ENCODE results near the gene HBD. TPM values are rescaled to one million over a fixed set of nuclear protein-coding genes. Genes with fewer than 3 reads are reported as not detected.
A peak's percentile ranks its signal among the peaks of the same experiment; 100 is the strongest.

Gene HBD
- 1 to 10 TPM in 1 of 2 donors, not detected in 1; 1.6 TPM for total RNA-seq

DNA sequence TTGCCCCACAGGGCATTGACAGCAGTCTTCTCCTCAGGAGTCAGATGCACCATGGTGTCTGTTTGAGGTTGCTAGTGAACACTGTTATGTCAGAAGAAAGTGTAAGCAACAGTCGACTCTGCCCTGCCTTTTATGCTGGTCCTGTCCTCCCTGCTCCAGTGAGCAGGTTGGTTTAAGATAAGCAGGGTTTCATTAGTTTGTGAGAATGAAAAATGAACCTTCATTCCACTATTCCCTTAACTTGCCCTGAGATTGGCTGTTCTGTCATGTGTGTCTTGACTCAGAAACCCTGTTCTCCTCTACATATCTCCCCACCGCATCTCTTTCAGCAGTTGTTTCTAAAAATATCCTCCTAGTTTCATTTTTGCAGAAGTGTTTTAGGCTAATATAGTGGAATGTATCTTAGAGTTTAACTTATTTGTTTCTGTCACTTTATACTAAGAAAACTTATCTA, at the start of gene HBD:
HBD (minus strand) TSS at position 103 of the 454 bp plus-strand sequence; CDS start at position 53, 50 bp downstream.
- Mint-ChIP-seq H3K27ac (no peak within 1 kb of the TSS), H3K9me3 (no peaks in the 10 kb centered on the region), H3K36me3 (no peaks in the 10 kb centered on the region)
- DNase-seq (ENCODE audit: low spot score in 2 of 2) (no peak), ATAC-seq (no peak)

DNA sequence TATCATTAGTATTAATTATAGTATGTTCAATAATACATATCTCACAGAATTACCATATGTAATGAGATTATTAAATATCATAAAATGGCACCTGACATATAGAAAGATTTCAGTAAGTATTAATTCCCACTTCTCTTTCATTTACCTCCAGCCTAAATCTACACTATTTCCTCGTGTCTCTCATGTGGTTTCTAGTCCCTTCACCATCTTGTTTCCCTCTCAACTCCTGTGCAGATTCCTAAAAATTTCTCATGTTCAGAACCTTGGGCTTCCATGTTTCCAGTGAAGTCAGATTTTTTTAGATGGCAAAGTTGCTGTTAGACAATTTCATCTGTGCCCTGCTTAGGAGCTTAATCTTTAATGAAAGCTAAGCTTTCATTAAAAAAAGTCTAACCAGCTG, 49.6 kb upstream of the HBD start:
- H3K36me3 Mint-ChIP-seq, result no peaks in the 10 kb centered on the region
- DNase-seq (ENCODE audit: low spot score in 2 of 2) (no peak), ATAC-seq (no peak)
- no peak overlapping the region for H3K27ac Mint-ChIP-seq
- no peaks in the 10 kb centered on the region for H3K9me3 Mint-ChIP-seq

GRCh38 chr11:5283086-5283485, 48.8 kb upstream of the HBD start:
- Mint-ChIP-seq H3K36me3 (no peaks in the 10 kb centered on the region), H3K27ac (no peak overlapping the region), H3K9me3 (no peaks in the 10 kb centered on the region)
- DNase-seq (ENCODE audit: low spot score in 2 of 2) (no peak), ATAC-seq (no peak)

DNA sequence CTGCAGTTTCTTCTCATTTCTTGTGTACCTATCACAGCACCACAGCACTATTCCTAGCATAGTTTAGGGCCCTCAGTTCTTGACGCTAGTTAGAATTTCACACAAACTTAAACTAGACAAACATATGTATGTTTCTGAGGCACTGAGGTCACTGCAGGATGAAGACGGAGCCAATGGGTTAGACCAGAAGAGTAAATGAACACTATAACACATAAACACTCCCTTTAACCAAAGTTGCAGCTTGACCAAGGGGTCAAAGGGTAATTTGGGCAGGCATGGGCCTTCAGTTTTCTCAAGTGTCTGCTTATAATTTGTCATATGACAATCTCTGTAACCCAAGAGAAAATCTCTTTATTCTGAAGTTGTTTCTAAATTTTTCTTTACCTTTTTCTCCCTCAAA, 48.3 kb upstream of the HBD start:
- DNase-seq (ENCODE audit: low spot score in 2 of 2) (no peak), ATAC-seq (no peak)
- no peaks in the 10 kb centered on the region for H3K9me3 Mint-ChIP-seq
- H3K27ac Mint-ChIP-seq, result no peak overlapping the region
- no peaks in the 10 kb centered on the region for H3K36me3 Mint-ChIP-seq

GRCh38 chr11:5281596-5281995, 47.3 kb upstream of the HBD start:
- H3K9me3 Mint-ChIP-seq, result no peaks in the 10 kb centered on the region
- DNase-seq (ENCODE audit: low spot score in 2 of 2) (no peak), ATAC-seq (no peak)
- H3K27ac Mint-ChIP-seq, result no peak overlapping the region
- H3K36me3 Mint-ChIP-seq, result no peaks in the 10 kb centered on the region

DNA sequence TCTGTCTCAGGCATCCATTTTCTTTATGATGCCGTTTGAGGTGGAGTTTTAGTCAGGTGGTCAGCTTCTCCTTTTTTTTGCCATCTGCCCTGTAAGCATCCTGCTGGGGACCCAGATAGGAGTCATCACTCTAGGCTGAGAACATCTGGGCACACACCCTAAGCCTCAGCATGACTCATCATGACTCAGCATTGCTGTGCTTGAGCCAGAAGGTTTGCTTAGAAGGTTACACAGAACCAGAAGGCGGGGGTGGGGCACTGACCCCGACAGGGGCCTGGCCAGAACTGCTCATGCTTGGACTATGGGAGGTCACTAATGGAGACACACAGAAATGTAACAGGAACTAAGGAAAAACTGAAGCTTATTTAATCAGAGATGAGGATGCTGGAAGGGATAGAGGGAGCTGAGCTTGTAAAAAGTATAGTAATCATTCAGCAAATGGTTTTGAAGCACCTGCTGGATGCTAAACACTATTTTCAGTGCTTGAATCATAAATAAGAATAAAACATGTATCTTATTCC, 46.4 kb upstream of the HBD start:
- no peaks in the 10 kb centered on the region for H3K9me3 Mint-ChIP-seq
- no peak for DNase-seq (ENCODE audit: low spot score in 2 of 2)
- no peak overlapping the region for H3K27ac Mint-ChIP-seq
- H3K36me3 Mint-ChIP-seq, result no peaks in the 10 kb centered on the region
- ATAC-seq, result peak; percentile 63 to 77

DNA sequence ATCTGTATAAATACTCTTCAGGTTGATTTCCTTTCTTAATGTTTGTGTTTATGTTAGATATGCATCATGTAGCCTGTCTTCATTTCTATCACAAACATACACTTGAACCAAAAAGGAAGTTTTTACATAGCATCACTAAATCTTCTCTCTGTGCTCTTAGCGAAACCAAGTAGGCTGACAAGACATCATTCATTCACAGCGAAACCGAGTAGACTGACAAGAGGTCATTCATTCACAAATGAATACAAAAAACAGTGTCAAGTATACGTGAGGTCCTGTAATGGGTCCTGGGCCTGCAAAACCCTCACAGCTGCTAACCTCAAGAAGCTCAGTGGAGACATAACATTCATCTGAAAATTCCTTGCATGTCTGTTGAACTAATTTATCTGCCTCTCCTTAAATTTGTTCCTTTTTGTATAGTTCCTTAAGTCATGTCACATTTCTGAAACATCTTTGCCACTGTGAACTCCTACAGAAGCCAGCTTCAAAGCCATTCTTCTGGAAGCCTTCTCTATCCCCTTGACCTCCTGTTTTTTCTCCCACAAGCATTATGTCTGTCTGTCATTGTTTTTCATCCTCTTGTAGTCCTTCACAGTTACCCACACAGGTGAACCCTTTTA, 45.3 kb upstream of the HBD start:
- no peak overlapping the region for H3K27ac Mint-ChIP-seq
- DNase-seq (ENCODE audit: low spot score in 2 of 2) (no peak), ATAC-seq (no peak)
- no peaks in the 10 kb centered on the region for H3K9me3 Mint-ChIP-seq
- H3K36me3 Mint-ChIP-seq, result no peaks in the 10 kb centered on the region

DNA sequence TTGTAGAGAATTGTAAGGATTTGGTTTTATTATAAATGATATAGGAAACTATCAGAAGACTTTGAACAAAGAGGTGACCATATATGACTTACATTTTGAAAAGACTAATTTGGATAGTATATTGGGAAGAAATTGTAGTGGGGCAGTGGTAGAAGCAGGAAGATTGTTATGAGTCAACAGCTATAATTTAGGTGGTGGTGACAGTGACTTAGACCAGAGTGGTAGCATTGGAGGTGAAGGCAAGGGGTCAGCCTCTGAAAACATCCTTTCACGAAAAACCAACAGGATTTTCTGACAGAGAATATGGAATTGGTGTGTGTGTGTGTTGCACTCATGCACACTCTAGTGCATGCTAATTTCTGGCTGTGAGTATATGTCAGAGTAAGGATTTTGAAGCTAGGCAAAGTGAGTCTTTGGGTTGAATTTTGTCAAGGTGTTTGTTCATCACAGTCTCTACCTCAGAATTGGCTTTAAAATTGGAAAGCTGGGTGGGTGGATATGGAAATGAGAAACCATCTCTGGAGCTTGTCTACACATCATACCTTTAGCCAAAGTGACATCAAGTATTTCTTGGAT, 43.6 kb upstream of the HBD start:
- no peaks in the 10 kb centered on the region for H3K9me3 Mint-ChIP-seq
- no peak for ATAC-seq
- H3K27ac Mint-ChIP-seq, result no peak overlapping the region
- H3K36me3 Mint-ChIP-seq, result no peaks in the 10 kb centered on the region
- no peak for DNase-seq (ENCODE audit: low spot score in 2 of 2)

- no peak overlapping the region for H3K27ac Mint-ChIP-seq
- ATAC-seq, result no peak
- H3K36me3 Mint-ChIP-seq, result no peaks in the 10 kb centered on the region
- H3K9me3 Mint-ChIP-seq, result no peaks in the 10 kb centered on the region
- DNase-seq (ENCODE audit: low spot score in 2 of 2), result no peak
Observed at GRCh38 chr11:5276697-5277096, 42.4 kb upstream of the HBD start.

DNA sequence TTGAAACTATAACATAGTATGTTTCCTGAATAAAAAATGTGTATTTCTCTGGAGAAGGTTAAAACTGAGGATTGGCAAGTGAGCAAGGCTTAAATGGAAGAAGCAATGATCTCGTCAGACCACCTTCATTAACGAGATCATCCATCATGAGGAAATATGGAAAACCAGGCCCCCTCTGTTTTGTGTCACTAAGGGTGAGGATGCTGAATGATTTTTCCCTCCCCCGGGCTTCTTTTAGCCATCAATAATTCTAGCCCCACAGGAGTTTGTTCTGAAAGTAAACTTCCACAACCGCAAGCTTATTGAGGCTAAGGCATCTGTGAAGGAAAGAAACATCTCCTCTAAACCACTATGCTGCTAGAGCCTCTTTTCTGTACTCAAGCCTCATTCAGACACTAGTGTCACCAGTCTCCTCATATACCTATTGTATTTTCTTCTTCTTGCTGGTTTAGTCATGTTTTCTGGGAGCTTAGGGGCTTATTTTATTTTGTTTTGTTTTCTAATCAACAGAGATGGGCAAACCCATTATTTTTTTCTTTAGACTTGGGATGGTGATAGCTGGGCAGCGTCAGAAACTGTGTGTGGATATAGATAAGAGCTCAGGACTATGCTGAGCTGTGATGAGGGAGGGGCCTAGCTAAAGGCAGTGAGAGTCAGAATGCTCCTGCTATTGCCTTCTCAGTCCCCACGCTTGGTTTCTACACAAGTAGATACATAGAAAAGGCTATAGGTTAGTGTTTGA, 41.3 kb upstream of the HBD start:
- no peak for DNase-seq (ENCODE audit: low spot score in 2 of 2)
- H3K27ac Mint-ChIP-seq, result no peak overlapping the region
- ATAC-seq, result no peak
- no peaks in the 10 kb centered on the region for H3K36me3 Mint-ChIP-seq
- no peaks in the 10 kb centered on the region for H3K9me3 Mint-ChIP-seq

DNA sequence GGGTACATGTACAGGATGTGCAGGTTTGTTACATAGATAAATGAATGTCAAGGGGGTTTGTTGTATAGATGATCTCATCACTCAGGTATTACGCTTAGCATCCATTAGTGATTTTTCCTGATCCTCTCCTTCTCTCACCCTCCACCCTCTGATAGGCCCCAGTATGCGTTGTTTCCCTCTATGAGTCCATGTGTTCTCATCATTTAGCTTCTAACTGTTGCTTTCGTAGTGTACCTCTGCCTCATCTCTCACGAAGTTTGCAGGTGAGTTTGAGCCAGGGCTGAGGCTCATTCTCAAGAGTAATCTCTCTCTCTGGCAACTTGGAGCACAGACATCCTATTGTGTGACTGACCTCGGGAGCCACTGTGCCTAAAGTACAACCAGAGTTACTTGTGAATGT, 40.1 kb upstream of the HBD start:
- DNase-seq (ENCODE audit: low spot score in 2 of 2) (no peak), ATAC-seq (no peak)
- Mint-ChIP-seq H3K36me3 (no peaks in the 10 kb centered on the region), H3K27ac (no peak overlapping the region), H3K9me3 (no peaks in the 10 kb centered on the region)

GRCh38 chr11:5272395-5273017, 38.2 kb upstream of the HBD start:
- no peak for DNase-seq (ENCODE audit: low spot score in 2 of 2)
- Mint-ChIP-seq H3K9me3 (no peaks in the 10 kb centered on the region), H3K36me3 (no peaks in the 10 kb centered on the region), H3K27ac (no peak overlapping the region)
- ATAC-seq, result no peak

DNA sequence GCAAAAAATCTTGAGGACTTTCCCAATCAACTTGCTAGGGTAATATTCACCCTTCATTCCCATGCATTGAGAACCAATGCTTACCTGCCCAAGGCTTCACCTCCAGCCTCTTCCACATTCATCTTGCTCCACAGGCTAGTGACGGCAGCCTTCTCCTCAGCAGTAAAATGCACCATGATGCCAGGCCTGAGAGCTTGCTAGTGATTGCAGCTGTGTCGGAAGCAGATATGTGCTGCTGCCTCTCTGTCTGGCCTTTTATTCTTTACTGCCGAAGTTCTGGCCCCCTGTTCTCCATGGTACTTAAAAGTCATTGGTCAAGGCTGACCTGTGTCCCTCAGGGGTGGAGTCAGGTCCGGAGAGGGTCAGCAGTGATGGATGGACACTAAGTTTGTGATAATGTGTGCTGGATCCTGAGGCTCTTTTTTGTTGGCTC, 35.4 kb upstream of the HBD start, which contains the start of gene HBE1:
HBE1 (minus strand) TSS at position 231 of the 433 bp plus-strand sequence; CDS start at position 176, 55 bp downstream.
- Mint-ChIP-seq H3K9me3 (no peaks in the 10 kb centered on the region), H3K36me3 (no peaks in the 10 kb centered on the region), H3K27ac (no peak within 1 kb of the TSS)
- DNase-seq (ENCODE audit: low spot score in 2 of 2) (no peak), ATAC-seq (no peak)

DNA sequence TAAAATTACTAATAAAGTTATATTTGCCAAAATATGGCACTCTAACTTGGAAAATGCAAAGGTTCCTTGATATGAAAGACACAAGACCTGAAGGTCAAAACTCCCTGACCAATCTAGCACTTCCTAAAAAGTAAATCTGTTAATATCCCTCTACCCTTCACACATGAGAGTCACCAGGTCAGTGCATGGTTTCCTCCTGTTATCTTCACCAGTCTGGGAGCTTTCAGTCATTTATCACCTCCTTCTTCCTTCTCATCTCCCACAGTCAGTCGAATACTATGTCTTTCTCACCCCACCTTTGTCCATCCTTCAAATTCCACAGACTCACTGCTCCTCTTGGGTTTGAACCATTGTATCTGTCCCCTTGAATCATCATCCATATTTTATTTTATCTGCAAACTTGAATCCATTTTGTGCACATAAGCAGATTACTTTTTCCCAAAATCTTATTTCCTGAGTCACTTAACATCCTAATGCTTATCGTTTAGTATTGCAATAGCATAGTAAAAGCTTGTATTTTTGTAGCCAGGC, 32.8 kb upstream of the HBD start:
- no peak for DNase-seq (ENCODE audit: low spot score in 2 of 2)
- no peak for ATAC-seq
- no peaks in the 10 kb centered on the region for H3K36me3 Mint-ChIP-seq
- no peaks in the 10 kb centered on the region for H3K9me3 Mint-ChIP-seq
- H3K27ac Mint-ChIP-seq, result no peak overlapping the region

DNA sequence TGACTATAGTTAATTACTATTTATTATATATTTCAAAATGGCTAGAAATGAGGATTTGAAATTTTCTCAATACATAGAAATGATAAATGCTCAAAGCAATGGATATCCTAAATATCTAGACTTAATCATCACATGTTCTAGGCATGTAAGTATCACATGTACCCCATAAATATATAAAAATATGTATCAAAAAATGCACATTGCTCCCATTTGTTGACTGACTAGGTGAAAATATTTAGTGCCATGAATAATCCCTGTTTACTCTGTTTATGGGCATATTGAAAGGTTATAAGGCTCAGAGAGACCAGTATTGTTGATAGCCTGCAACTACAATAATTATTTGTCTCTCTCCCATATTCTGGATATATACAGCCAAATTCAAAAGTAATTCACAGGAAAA, 32.3 kb upstream of the HBD start:
- ATAC-seq, result no peak

DNA sequence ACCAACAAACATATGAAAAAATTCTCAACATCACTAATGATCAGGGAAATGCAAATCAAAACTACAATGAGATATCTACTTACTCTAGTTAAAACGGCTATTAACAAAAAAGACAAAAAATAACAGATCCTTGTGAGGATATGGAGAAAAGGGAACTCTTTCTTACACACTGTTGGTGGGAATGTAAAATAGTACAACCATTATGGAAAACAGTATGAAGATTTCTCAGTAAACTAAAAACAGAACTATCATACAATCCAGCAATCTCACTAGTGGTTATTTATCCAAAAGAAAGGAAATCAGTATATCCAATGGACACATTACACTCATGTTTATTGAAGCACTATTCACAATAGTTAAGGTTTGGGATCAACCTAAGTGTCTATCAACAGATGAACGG, 31.5 kb upstream of the HBD start:
- no peak for ATAC-seq
- no peaks in the 10 kb centered on the region for H3K36me3 Mint-ChIP-seq
- H3K9me3 Mint-ChIP-seq, result no peaks in the 10 kb centered on the region
- DNase-seq (ENCODE audit: low spot score in 2 of 2), result no peak
- no peak overlapping the region for H3K27ac Mint-ChIP-seq

More for the DNA sequence above, 32.3 kb upstream of the HBD start:
- Mint-ChIP-seq H3K36me3 (no peaks in the 10 kb centered on the region), H3K9me3 (no peaks in the 10 kb centered on the region), H3K27ac (no peak overlapping the region)
- DNase-seq (ENCODE audit: low spot score in 2 of 2), result no peak
